ENCODE data around the gene IQCC.

IQCC gene

GRCh38 chr1:32208891-32209328 is 3.4 kb downstream of the IQCC start, which contains the start of gene DCDC2B:
TSS of gene DCDC2B (plus strand) at chr1:32209089. CDS start at chr1:32209094, 5 bp downstream.
- in situ Hi-C loops (cut with MboI; ENCODE audit: low pct_unique_long_range_greater_than_20kb, low sequenced_read_pairs, unreplicated experiment) = loop anchor here (25.0 kb wide), 1 partner anchor 203 kb away; no protein-coding TSS in a partner anchor
- no peak for TF ChIP-seq CTCF (IDR thresholded peaks at IDR 0.05; ENCODE audit: extremely low read depth, insufficient read depth, missing control alignments)
- DNase-seq (ENCODE audit: low spot score) = no peak

- TF ChIP-seq CTCF (IDR thresholded peaks at IDR 0.05; ENCODE audit: extremely low read depth, insufficient read depth, missing control alignments) = peak; percentile 89
- in situ Hi-C loops (cut with MboI; ENCODE audit: low pct_unique_long_range_greater_than_20kb, low sequenced_read_pairs, unreplicated experiment) = loop anchor here (10.0 to 25.0 kb wide), 2 partner anchors 99 to 196 kb away; no protein-coding TSS in a partner anchor
- DNase-seq (ENCODE audit: low spot score) = peak; percentile 61
Measured at GRCh38 chr1:32215629-32216480, 10.4 kb downstream of the IQCC start.

- DNase-seq (ENCODE audit: low spot score) = no peak
- TF ChIP-seq CTCF (IDR thresholded peaks at IDR 0.05; ENCODE audit: extremely low read depth, insufficient read depth, missing control alignments) = no peak
- in situ Hi-C loops (cut with MboI; ENCODE audit: low pct_unique_long_range_greater_than_20kb, low sequenced_read_pairs, unreplicated experiment) = loop anchor here (10.0 to 25.0 kb wide), 2 partner anchors 98 to 196 kb away; no protein-coding TSS in a partner anchor
Measured at GRCh38 chr1:32216566-32216965, 11.1 kb downstream of the IQCC start.

- no peak for TF ChIP-seq CTCF (IDR thresholded peaks at IDR 0.05; ENCODE audit: extremely low read depth, insufficient read depth, missing control alignments)
- no peak for DNase-seq (ENCODE audit: low spot score)
- in situ Hi-C loops (cut with MboI; ENCODE audit: low pct_unique_long_range_greater_than_20kb, low sequenced_read_pairs, unreplicated experiment) = loop anchor here (10.0 to 25.0 kb wide), 2 partner anchors 96 to 193 kb away; no protein-coding TSS in a partner anchor
Measured at GRCh38 chr1:32219022-32219421, 13.6 kb downstream of the IQCC start.

- no peak for TF ChIP-seq CTCF (IDR thresholded peaks at IDR 0.05; ENCODE audit: extremely low read depth, insufficient read depth, missing control alignments)
- in situ Hi-C loops (cut with MboI; ENCODE audit: low pct_unique_long_range_greater_than_20kb, low sequenced_read_pairs, unreplicated experiment) = loop anchor here (25.0 kb wide), 1 partner anchor 191 kb away; no protein-coding TSS in a partner anchor
- DNase-seq (ENCODE audit: low spot score) = no peak
Measured at GRCh38 chr1:32220746-32221580, 15.5 kb downstream of the IQCC start.

- no peak for TF ChIP-seq CTCF (IDR thresholded peaks at IDR 0.05; ENCODE audit: extremely low read depth, insufficient read depth, missing control alignments)
- DNase-seq (ENCODE audit: low spot score) = no peak
- in situ Hi-C loops (cut with MboI; ENCODE audit: low pct_unique_long_range_greater_than_20kb, low sequenced_read_pairs, unreplicated experiment) = loop anchor here (25.0 kb wide), 1 partner anchor 191 kb away; no protein-coding TSS in a partner anchor
Measured at GRCh38 chr1:32221581-32221979, 16.1 kb downstream of the IQCC start.

Measured in GM13977 (cell line).